ENCODE data around the gene THEM4.

The THEM4 gene

DNA sequence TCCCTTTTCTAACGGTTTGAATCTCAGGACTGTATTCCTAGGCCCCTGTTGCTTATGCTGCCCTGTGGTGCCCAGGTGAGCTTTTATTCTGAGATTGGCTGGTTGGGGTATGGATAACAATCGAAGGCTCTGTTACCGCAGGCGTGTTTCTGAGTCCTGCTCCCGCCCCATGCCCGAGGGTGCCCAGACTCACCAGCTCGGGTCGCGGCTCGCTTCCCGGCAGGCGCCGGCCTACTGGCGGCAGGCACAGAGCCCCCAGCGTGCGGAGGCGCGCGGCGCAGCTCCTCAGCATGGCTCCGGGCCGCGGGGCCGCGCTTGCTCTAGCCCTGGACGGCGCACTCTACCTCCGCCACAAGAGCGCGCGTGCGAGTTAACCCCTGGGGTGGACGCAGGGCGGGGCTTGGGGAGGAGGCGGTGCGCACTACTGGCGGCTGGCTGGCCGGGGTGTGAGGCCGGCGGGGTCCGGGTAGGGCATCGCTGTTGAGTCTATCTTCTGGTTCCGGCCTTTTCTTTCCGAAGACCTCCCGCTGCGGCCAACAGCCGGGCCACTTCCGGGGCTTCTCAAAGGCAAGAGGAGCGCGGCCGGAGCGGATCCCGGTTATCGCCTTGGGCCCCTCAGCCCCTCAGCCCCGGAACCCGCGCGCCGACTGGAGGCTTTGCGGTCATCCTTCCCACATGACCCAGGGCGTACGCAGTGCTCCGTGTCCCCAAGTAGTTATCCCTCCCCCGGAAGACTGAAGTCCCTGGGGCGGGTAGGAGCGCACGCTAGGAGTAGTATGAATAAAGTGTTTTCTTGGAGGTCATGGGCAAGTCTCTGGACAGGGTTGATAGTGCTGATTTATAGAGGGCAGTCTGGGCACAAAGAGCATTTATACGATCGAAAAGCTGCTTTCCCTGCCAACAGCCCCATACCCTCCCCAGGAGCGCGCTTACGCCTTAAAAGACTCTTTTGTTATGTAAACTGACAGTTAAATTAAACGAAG, at the start of gene THEM4:
Gene THEM4 (minus strand): TSS at position 345 of the 983 bp plus-strand sequence. CDS start 53 bp downstream, at position 292.
- DNase-seq = peak; percentile 89

DNA sequence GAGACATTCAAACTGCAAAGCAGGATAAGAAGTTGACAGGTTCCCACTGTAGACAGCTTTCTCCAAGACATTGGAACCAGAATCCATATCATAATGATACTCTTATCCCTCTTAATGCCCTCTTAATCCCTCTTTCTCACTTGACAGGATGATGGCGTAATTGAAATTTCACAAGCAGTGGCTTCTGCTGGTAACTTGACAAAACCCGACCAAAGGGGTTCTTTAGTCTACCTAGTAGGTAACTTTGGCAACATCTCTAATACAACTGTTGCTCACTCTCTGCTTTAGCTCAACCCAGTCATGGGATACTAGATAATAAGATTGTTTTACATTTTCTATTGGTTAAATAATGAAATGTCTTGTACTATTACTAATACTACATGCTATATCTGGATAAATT, 49.6 kb upstream of the THEM4 start:
- DNase-seq = no peak

DNA sequence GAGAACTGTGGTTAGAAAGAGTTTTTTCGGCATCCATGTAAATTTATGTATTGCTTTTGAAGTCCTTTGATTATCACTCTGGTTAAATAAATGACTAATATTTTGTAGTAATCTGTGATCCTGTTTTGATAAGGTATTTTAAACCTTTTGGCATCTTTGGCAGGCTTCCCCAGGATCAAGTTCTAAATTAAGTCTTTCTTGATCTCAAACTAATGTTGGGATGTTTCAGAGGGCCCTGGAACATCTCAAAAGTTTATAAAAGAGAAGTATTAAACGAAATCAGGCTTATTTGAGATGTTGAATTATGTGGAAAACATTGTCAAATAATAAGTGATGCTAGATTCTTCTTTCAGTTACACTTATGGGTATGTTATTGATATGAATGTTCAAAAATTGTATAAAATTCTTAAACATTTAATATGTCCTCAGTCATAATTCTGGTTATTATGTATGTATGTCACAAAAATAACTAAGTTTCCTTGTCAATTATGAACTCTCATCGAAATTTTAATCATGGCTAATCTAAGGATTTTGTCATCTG, 47.7 kb upstream of the THEM4 start:
- DNase-seq = no peak

DNA sequence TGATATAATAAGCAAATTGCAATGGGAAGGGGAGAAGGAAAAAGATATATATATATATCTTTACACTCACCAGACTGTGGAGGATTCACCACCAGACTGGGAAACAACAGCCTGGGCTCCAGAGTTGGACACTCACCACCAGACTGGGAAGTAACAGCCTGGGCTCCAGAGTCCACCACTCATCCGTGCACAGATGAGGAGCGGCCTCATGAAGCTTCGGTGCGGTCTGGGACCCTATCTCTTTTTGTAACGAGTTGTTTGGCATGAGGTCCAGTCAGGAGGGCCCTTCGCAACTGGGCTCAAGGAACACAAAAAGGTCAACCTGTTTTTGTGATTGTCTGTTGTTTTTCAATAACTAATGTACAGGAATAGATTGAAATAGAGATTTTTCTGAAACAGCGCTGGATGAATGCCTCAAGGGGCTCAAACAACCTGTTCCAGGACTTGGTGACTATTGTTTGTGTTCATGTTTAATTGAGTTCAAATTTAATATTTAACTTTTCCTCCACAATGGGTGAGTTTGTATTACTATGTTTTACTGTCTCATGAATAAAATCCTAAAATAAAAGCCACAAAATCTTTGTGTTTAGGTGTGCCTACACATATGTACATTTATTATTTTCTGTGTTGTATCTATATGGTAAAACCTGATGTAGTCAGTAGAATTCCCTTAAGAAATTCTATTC, 44.2 kb upstream of the THEM4 start:
- DNase-seq = no peak

DNA sequence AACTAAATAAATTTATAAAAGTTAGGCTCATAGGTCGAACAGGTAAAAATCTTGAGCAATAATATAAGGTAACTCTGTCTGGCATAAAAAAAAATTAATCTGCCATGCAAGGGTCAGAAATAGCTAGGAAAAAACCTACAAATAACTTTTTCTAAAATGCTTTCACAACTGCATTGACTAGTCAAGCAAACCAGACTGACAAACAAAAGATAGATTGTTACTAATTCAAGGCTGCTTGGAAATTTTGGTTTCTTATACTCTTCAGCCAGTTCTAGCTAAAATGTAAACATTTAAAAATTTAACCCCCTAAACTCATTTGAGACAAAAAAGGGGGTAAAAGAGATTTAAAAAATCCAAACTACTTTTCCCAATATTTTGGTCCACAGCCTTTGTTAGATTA, 43.5 kb upstream of the THEM4 start:
- no peak for DNase-seq

DNA sequence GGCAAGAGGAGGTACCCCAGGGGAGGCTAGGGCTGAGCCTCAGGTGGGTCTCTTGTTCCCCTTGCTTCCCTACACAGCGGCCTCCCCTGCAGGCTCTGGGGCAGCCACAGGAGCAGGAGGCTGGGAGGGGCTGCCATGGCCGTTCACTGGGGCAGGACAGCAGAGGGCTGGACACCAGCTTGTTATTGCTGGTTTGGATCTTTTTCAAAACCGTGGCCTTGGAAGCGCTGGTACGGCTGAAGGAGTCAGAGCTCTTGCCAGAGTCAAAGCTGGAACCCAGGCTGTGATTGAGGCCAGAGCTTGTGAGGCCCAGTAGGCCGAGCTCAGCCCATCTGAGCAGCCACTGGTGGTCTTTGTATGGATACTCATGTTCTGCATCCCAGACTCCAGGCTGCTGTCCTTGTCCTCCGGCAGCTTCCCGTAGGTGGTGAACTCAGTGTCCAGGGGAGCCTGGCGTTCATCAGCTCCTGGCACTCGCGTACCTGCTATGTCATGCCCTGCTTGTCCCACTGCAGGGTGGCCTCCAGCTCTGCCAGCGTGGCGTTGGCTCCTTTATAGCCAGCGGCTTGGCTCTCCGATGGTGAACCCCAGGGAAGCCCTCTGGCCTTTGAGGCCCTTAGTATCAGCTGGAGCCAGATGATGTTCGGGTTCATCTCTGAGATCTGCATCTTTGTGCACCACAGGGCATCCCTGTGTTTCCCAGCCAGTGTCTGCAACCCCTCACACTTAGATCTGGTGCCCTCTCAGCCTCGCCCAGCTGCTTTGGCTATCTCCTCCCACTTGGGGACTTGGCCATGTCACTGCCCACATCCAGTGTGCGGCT, 40.3 kb upstream of the THEM4 start:
- DNase-seq = no peak

DNA sequence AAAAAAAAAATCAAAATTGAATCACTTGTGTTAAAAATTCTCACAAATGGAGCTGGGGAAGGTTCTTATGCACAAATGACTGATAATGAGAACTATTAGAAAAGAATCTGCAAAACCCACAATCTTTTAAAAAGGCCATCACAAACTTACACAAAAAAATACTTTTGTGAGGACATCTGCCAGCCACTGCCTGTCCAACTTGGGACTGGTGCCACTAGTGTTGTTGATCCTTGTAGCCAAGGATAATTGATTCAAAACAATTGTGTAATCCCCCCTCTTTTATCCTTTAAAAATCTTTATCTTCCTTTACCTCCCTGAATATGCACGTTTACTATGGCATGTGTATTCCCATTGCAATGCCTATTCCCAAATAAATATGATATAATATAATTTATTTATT, 39.2 kb upstream of the THEM4 start:
- no peak for DNase-seq

DNA sequence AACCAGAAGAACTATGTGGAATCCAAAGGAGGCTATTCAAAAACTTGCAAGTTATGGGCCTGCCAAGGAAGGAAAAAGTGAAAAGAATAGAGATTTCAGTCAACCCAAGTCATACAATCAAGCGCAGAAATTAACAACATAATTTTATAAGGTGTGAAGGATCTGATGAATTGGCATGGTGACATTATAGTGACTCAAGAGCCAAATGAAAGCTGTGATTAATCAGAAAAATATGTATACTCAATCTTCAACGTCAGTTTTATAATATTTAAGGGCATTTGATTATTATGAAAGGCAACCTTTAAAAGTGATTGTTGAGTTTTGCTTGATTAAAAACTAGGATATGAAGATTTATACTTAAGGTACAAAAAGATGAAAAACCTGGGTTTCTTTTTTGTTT, 37.8 kb upstream of the THEM4 start:
- DNase-seq = no peak

DNA sequence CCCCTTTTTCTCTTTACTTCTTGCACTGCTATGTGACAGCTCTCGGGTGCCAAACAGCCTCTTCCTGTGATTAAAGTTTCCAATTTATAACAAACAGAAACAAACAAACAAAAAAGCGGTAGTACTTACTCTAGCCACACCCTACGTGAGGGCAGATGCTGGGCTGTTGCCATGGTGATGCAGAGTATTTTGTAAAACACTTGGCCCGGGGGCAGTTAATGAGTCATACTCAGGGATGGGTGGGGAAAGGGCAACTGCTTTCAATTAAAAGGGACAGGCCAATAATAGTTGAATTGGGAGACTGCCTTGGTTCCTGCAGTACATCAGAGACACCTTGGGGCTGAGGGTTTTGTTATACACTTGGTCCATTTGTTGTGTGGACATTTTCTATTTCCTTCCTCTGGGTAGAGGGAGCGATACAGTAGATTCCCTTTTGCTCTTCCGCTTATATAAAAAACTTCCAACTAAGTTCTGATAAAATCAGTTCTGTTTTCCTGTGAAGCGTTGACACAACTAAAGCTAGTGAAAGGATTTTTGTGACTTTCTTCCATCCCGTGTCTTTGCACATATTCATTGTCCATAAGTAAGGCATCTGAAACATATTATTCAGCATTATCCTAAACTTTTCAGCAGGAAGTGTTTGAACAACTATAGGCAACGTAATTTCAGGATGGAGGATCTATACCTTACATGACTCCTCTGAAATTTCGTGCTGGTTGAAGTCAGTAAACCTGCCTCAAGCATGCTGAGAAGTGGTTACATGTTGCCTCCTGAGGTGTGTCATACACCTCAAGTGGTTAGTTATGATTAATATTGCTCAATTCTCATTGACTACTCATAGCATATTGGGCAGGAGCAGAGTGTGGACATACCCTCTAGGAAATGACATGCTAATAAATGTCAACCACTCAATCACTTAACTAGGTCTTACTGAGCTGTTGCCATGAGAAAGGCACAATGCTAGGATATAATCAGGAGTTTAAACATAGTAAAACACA, 36.7 kb upstream of the THEM4 start:
- DNase-seq = peak; percentile 60

DNA sequence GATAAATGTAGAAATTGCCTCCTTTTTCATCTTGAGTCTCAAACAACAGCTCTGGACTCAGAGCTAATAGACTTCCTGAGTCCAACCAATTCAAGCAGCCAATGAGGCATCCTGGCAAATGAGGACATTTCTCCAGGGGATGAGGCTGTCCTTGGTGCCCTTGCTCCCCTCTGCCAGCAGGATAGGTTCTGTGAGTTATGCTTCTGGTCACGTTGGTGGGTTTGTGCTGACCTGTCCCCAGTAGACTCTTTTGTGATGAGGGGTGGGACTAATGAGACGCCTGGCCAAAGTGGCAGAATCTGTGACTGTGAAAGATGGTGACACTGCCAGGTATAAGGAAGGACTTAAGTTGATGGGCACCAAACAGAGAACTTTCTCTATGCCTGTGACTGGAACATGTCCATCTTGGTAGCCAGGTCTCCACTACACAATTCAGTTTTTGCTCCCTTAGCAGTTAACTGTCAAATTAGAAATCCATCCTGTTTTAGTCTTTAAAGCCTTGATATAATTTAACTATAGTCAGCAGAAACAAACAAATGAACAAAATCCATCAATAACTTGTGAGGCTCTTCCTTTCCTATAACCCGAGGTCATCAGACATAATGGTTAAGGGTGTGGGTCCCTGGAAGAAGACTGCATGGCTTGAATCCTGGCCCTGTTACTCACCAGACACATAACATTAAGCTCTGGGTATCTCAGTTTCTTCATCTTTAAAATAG, 35.7 kb upstream of the THEM4 start:
- no peak for DNase-seq

DNA sequence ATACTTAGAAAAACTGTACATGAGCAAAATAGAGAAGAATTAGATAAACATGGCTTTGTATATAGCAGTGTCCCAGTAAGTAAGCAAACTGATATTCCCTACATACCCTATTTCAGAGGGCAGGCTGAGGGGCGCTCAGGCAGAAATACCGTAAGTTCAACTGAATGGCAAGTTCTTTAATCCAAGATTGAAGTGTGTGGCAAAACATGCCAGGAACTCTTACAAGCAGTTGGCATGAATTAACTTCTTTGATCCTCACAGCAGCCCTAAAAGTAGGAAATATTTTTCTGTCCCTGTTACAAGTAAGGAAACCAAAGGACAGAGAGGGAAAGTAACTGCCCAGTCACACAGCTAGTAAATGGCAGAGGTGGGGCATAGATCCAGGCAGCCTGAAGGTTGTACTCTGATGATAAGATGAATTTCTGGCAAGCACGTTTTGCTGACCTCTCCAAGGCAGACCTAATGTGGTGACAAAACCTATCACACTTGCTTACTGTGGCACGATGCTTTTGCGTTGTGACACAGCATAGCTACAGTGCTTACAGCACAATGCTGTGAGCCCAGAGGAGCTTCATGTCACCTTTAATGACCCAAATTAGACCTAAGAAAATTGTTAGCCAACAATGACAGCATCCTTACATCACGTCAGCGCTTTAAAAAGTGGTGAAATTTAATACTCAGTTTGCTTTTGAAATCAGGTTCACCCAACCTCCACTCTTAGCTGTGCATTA, 35.0 kb upstream of the THEM4 start:
- DNase-seq = no peak

DNA sequence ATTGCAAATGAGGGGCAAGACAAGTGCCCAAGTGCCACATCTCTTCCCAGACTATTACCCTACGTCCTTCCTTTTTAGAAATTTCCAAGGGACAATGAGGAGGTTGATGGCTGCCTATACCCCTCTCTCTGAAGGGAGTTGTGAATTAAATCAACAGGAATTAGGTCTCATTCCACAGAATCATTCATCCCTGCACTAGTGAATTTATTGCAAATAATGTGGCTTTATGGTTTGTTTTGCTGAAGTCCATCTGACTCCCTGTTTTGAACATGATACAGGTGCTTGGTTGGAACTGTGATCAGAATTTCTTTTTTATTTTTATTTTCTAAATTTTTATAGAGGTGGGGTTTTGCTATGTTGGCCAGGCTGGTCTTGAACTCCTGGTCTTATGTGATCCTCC, 34.3 kb upstream of the THEM4 start:
- no peak for DNase-seq

DNA sequence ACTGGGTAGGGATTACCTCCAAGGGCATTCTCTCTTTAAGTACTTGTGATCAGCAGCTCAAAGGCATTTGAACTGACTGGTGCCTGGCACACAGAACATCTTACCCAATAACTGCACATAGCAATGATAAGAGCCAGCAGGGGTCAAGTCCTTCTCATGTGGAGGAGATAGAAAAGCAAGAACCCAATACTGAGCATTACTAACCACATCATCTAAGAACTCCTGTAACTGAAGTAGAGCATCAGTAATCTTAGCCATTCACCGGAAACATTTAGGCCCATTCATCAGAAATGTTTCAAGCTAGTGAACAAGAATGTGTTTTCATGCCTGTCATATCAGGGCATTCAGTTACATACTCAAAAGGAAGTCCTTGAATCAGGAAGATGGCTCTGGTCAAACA, 33.6 kb upstream of the THEM4 start:
- DNase-seq = no peak

DNA sequence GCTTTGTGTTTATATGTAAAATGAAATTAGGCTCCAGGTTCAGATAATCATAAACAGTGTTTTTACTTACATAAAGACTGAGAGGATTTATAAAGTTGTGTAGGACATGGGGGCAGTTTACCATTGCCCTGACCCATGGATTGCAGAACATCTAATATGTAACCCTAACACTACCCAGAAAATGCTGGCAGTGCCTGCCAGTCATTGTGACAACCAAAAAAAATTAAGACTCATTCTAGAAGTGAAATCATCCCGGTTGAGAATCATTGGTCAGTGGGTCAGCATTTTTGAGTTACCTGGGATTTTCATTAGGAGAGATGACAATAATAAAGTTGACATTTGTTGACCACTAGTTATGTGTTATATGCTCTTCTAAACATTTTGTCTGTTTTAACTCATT, 31.2 kb upstream of the THEM4 start:
- no peak for DNase-seq

DNA sequence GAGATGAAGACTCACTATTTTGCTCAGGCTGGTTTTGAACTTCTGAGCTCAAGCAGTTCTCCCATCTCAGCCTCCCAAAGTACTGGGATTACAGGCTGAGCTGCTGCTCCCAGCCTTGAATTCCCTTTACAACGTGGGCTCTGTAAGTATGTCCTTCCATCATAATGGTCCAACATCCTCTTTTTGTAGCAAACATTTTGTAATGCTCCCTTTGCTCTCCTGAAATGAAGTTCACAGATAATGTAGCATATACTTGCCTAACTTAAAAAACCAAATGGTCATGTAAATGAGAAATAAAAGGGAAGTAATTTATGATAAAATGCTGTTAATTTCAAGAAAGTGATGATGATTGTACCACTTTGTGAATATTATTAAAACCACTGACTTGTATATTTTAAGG, 30.5 kb upstream of the THEM4 start:
- DNase-seq = no peak

DNA sequence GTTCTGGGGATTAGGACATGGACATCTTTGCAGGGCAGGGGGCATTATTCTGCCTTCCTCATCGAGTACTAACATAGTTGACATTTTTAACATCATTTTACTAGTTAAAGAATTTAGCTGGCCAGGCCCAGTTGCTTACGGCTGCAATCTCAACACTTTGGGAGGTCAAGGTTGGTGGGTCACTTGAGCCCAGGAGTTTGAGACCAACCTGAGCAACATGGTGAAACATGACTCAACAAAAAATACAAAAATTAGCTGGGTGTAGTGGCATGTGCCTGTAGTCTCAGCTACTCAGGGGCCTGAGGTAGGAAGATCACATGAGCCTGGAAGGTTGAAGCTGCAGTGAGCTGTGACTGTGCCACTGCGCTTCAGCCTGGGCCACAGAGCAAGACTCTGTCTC, 29.8 kb upstream of the THEM4 start:
- no peak for DNase-seq

DNA sequence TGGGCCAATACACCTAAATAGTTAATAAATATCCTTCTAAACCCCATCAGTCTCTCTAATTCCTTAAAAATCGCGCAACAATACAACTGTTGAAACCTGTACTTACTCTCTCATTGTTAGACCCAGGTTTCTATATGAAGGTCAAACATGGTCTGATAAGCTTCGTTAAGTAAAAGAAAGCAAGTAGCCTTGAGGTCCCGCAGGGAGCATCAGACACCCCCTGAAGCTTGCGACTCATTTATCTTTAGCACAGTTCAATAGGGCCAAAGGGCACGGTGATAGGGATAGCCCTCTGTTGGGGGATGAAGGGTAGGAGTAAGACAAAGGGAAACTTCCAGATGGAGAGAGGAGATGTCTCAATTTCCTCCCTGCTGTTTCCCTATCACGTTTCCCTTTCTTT, 27.3 kb upstream of the THEM4 start:
- DNase-seq = no peak

DNA sequence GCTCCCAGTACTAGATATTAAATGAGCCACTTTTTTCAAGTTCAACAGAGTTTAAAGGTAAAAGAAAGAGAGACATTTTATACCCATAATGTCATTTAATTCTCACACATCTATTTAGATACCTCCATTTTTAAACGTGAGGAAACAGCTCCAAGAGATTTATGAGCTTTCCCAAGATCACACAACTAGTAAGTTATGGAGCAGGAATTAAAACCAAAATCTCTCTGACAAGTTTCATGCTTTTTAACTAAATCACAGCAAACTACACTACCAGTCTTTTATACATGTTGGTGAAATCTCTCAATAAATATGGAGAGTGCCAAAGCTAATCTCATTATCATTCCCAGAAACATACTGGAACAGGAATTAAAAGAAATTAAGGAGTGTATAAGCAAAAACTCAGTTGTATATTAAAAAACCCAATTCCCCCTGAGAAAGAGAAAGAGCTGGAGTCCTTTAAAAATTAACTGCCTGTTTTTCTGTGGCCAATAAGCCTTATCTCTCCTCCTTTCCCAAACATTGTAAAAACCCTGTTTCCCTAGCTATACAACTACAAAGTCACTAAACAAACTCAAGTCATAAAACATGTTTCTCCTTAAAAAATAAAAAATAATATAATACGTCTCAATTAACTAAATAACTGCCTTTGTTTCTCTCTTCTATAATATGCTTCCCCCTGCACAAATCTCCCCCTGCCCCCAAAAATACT, 26.7 kb upstream of the THEM4 start:
- no peak for DNase-seq

DNA sequence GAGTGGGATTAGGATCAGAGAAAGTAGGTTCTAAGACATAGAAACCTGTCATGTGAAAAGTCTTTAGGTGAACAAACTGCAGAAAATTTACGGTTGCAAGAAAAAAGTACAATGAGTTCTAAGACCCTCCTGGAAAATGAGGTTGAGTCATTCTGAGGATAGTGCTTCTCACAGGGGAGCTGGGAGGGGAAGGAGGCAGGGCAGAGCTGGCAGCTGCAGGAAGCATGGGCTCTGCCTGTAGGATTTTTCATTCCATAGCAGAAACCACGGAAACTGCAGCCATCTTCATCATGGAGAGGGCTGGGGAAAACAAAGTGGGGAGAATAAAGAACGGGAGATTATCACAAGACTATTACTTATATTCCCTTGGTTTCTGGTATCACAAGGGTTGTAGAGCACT, 25.8 kb upstream of the THEM4 start:
- no peak for DNase-seq

DNA sequence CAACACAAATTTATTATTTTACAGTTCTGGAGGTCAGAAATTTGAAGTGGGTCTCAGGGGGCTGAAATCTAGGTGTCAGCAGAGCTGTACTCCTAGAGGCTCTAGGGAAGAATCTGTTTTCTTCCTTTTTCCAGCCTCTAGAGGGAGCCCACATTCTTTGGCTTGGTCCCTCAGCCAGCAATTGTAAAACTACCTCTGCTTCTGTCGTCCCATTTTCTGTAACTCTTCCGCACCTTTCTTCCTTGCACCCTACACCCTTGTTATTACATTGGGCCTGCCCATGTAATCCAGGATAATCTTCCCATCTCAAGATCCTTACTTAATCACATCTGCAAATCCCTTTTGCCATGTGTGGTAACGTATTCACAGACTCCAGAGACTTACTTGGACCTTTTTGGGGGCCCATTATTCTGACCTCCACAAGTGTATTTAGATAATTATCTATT, 24.8 kb upstream of the THEM4 start:
- DNase-seq = peak; percentile 44

Data from DMS79 (cell line).